GM18519 (cell line): ENCODE results near the gene HAT1.

Experiments
- ATAC-seq: cut with Tn5 transposase; IDR thresholded peaks from one replicate; pipeline ENCODE4 v1.9.1; 2021; ENCODE audit warnings: mild to moderate bottlenecking, moderate library complexity; ENCODE audit not compliant: unreplicated experiment, low FRiP score

Gene HAT1

GRCh38 chr2:172021074-172021931 lies 99.0 kb downstream of the HAT1 start:
- ATAC-seq, result no peak

GRCh38 chr2:172021955-172022354 lies 99.7 kb downstream of the HAT1 start:
- ATAC-seq, result no peak

- no peak for ATAC-seq
Observed at GRCh38 chr2:172031536-172031935, 109.3 kb downstream of the HAT1 start.
